ENCODE results near the gene CD68.

DNA sequence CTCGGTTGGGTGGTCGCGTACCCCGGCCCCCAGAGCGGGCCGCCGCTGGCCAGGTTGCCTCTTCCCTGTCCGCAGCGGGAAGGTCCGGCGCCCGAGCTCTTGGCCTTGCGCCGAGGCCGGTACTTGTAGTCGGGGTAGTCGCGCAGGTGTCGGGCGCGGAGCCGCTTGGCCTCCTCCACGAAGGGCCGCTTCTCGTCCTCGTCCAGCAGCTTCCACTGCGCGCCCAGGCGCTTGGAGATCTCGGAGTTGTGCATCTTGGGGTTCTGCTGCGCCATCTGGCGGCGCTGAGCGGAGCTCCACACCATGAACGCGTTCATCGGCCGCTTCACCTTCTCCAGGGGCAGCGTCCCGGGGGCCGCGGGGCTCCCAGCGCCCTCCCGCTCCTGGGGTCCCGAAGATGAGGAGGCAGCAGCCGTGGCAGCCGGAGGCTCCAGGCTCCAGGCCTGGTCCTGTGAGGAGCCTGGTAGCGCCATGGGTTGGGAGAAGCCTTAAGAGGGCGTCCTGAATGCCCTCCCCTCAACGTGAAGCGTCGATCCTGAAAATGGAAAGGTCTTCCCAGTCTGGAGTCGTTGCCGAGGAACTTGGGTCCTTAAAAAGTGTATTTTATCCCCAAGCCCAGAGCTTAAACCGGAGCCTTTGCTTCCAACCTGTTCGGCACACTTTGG is 9.9 kb downstream of the CD68 start:
- TF ChIP-seq, protein P1, sequence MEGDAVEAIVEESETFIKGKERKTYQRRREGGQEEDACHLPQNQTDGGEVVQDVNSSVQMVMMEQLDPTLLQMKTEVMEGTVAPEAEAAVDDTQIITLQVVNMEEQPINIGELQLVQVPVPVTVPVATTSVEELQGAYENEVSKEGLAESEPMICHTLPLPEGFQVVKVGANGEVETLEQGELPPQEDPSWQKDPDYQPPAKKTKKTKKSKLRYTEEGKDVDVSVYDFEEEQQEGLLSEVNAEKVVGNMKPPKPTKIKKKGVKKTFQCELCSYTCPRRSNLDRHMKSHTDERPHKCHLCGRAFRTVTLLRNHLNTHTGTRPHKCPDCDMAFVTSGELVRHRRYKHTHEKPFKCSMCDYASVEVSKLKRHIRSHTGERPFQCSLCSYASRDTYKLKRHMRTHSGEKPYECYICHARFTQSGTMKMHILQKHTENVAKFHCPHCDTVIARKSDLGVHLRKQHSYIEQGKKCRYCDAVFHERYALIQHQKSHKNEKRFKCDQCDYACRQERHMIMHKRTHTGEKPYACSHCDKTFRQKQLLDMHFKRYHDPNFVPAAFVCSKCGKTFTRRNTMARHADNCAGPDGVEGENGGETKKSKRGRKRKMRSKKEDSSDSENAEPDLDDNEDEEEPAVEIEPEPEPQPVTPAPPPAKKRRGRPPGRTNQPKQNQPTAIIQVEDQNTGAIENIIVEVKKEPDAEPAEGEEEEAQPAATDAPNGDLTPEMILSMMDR (IDR thresholded peaks at IDR 0.05), result peak; percentile 86
- TF ChIP-seq EZH2 (IDR thresholded peaks at IDR 0.05), result no peak
